Measurements from ENCODE around the gene MUC6. TPM values are rescaled to one million over a fixed set of nuclear protein-coding genes. Genes with fewer than 3 reads are reported as not detected.

MUC6 gene
- total and polyA plus RNA-seq, 8 donors: 0.34 to 1.0 (median 0.56) TPM; not detected in 2

GRCh38 chr11:1083621-1084551 lies 47.4 kb upstream of the MUC6 start:
- H3K9me3 ChIP-seq: no peaks in the 10 kb centered on the region
- DNase-seq: peak in 1 of 4 donors; percentile 70
- no peak overlapping the region for H3K4me3 ChIP-seq
- H3K4me1 ChIP-seq: no peaks in the 10 kb centered on the region
- no peak for ATAC-seq
- H3K27ac ChIP-seq: no peak overlapping the region
- intact Hi-C loops (cut with DNase I): no loop called here
- peaks cover 0 to 47% of the 10 kb centered on the region in 2 donors for H3K27me3 ChIP-seq
- no peaks in the 10 kb centered on the region for H3K36me3 ChIP-seq
- TF ChIP-seq, protein P1, sequence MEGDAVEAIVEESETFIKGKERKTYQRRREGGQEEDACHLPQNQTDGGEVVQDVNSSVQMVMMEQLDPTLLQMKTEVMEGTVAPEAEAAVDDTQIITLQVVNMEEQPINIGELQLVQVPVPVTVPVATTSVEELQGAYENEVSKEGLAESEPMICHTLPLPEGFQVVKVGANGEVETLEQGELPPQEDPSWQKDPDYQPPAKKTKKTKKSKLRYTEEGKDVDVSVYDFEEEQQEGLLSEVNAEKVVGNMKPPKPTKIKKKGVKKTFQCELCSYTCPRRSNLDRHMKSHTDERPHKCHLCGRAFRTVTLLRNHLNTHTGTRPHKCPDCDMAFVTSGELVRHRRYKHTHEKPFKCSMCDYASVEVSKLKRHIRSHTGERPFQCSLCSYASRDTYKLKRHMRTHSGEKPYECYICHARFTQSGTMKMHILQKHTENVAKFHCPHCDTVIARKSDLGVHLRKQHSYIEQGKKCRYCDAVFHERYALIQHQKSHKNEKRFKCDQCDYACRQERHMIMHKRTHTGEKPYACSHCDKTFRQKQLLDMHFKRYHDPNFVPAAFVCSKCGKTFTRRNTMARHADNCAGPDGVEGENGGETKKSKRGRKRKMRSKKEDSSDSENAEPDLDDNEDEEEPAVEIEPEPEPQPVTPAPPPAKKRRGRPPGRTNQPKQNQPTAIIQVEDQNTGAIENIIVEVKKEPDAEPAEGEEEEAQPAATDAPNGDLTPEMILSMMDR (IDR thresholded peaks at IDR 0.05): no peak

- Histone ChIP-seq H3K4me1 (no peaks in the 10 kb centered on the region), H3K9me3 (no peaks in the 10 kb centered on the region), H3K27me3 (peaks cover 0 to 52% of the 10 kb centered on the region in 2 donors), H3K27ac (no peak overlapping the region), H3K4me3 (no peak overlapping the region), H3K36me3 (no peaks in the 10 kb centered on the region)
- peak in 1 of 4 donors; percentile 71 for DNase-seq
- intact Hi-C loops (cut with DNase I): no loop called here
- TF ChIP-seq, protein P1 (IDR thresholded peaks at IDR 0.05): no peak
- no peak for ATAC-seq
These were observed 46.5 kb upstream of the MUC6 start for GRCh38 chr11:1082728-1083620.

GRCh38 chr11:1082346-1082727 lies 45.8 kb upstream of the MUC6 start:
- H3K27ac ChIP-seq: no peak overlapping the region
- no peak for DNase-seq
- no peak overlapping the region for H3K4me3 ChIP-seq
- TF ChIP-seq, protein P1 (IDR thresholded peaks at IDR 0.05): no peak
- peaks cover 0 to 58% of the 10 kb centered on the region in 2 donors for H3K27me3 ChIP-seq
- H3K4me1 ChIP-seq: no peaks in the 10 kb centered on the region
- H3K36me3 ChIP-seq: no peaks in the 10 kb centered on the region
- no peaks in the 10 kb centered on the region for H3K9me3 ChIP-seq
- intact Hi-C loops (cut with DNase I): no loop called here
- ATAC-seq: no peak

GRCh38 chr11:1081601-1082311 lies 45.2 kb upstream of the MUC6 start:
- H3K4me3 ChIP-seq: no peak overlapping the region
- intact Hi-C loops (cut with DNase I): no loop called here
- peak in 2 of 4 donors; percentile 27 to 77 for DNase-seq
- no peaks in the 10 kb centered on the region for H3K36me3 ChIP-seq
- peaks cover 0 to 64% of the 10 kb centered on the region in 2 donors for H3K27me3 ChIP-seq
- no peak for ATAC-seq
- TF ChIP-seq, protein P1 (IDR thresholded peaks at IDR 0.05): no peak
- H3K4me1 ChIP-seq: no peaks in the 10 kb centered on the region
- no peaks in the 10 kb centered on the region for H3K9me3 ChIP-seq
- no peak overlapping the region for H3K27ac ChIP-seq
